Keratinocyte (primary cell): ENCODE measurements around the gene C16orf95. TPM values are rescaled to one million over a fixed set of nuclear protein-coding genes. Genes with fewer than 3 reads are reported as not detected.

Experiments
- DNase-seq: peaks from one replicate; pipeline ENCODE4 v3.0.0-alpha.2; 2011; ENCODE audit warnings: low read depth, missing footprints, low spot score
- FAIRE-seq: peaks from 2 replicates; lab custom pipeline; 2011; peaks lifted over from hg19 to GRCh38; lab: Jason Lieb, UNC
- H2AFZ ChIP-seq: 2 replicates; pipeline ENCODE4 v1.6.0; 2012; ENCODE audit warnings: low read length, control low read depth, inconsistent platforms; ENCODE audit not compliant: control insufficient read depth
- H3K27ac ChIP-seq: 2 replicates; pipeline ENCODE4 v1.5.1; 2011; ENCODE audit warnings: low read length; ENCODE audit not compliant: control insufficient read depth, insufficient read depth
- H3K27me3 ChIP-seq: 3 replicates; pipeline ENCODE4 v1.6.0; 2011; ENCODE audit warnings: low read length; ENCODE audit not compliant: control insufficient read depth, insufficient read depth; ENCODE audit errors: extremely low read depth
- H3K36me3 ChIP-seq, 2 experiments: 2 replicates in 1 of 2; 3 replicates in 1 of 2; pipeline ENCODE4 v1.5.1; 2011; ENCODE audit warnings: low read length in 2 of 2, mild to moderate bottlenecking in 1 of 2; ENCODE audit not compliant: control insufficient read depth in 2 of 2, insufficient read depth in 2 of 2; ENCODE audit errors: extremely low read depth in 1 of 2
- H3K4me1 ChIP-seq: 3 replicates; pipeline ENCODE4 v1.5.1; 2011; ENCODE audit warnings: low read length; ENCODE audit not compliant: control insufficient read depth, insufficient read depth; ENCODE audit errors: extremely low read depth
- H3K4me2 ChIP-seq: 3 replicates; pipeline ENCODE4 v1.6.0; 2011; ENCODE audit warnings: low read depth, low read length; ENCODE audit not compliant: control insufficient read depth, insufficient read depth; ENCODE audit errors: extremely low read depth
- H3K4me3 ChIP-seq, 3 experiments: fragments of 200-600 bp in 1 of 3; sonication (generic) in 1 of 3; 2 replicates in 2 of 3; 3 replicates in 1 of 3; pipeline ENCODE4 v1.5.1; 2011 to 2016; ENCODE audit warnings: low read length in 3 of 3, mild to moderate bottlenecking in 3 of 3, control low read depth in 2 of 3, inconsistent platforms in 1 of 3, low read depth in 1 of 3, mixed read lengths in 1 of 3, mixed run types in 1 of 3, moderate library complexity in 1 of 3; ENCODE audit not compliant: control insufficient read depth in 2 of 3, insufficient read depth in 2 of 3; ENCODE audit errors: extremely low read depth in 1 of 3
- H3K79me2 ChIP-seq: 2 replicates; pipeline ENCODE4 v1.6.0; 2012; ENCODE audit warnings: low read length; ENCODE audit not compliant: control insufficient read depth, insufficient read depth
- H3K9ac ChIP-seq: 3 replicates; pipeline ENCODE4 v1.6.0; 2011; ENCODE audit warnings: low read length; ENCODE audit not compliant: control insufficient read depth, insufficient read depth; ENCODE audit errors: extremely low read depth
- H3K9me1 ChIP-seq: 3 replicates; pipeline ENCODE4 v1.6.0; 2011; ENCODE audit warnings: low read length; ENCODE audit not compliant: control insufficient read depth, insufficient read depth; ENCODE audit errors: extremely low read depth
- H3K9me3 ChIP-seq: 2 replicates; pipeline ENCODE4 v1.5.1; 2012; ENCODE audit warnings: low read depth, low read length; ENCODE audit not compliant: control insufficient read depth
- H4K20me1 ChIP-seq: 3 replicates; pipeline ENCODE4 v1.6.0; 2011; ENCODE audit warnings: low read length; ENCODE audit not compliant: control insufficient read depth, insufficient read depth; ENCODE audit errors: extremely low read depth
- CTCF ChIP-seq, 3 experiments: IDR thresholded peaks in 1 of 3; conservative IDR thresholded peaks in 1 of 3; optimal IDR thresholded peaks in 1 of 3; 2 replicates in 2 of 3; 3 replicates in 1 of 3; pipeline versions ENCODE3 to v1.5.1; 2011; ENCODE audit warnings: low read length in 3 of 3, mild to moderate bottlenecking in 3 of 3, moderate library complexity in 2 of 3, control low read depth in 1 of 3, inconsistent platforms in 1 of 3; ENCODE audit not compliant: insufficient read depth in 2 of 3; ENCODE audit errors: extremely low read depth in 1 of 3
- EZH2 ChIP-seq: IDR thresholded peaks from one replicate; pipeline ENCODE4 v1.6.1; 2012; ENCODE audit warnings: inconsistent platforms, mild to moderate bottlenecking, low read length, moderate library complexity
- dilution Hi-C: fragments of 300-500 bp; cut with MboI; formaldehyde crosslinking; loops from one replicate; pipeline ENCODE4 v1.7.0; 2020; ENCODE audit warnings: low sequenced_read_pairs; ENCODE audit not compliant: extremely low pct_ligation_motif_present
- polyA plus RNA-seq, 5 experiments: library from polyadenylated mRNA; depleted of rRNA in 3 of 5; stranded (reverse) in 3 of 5; stranded (forward) in 1 of 5; unstranded in 1 of 5; fragments of >200 nt; gene quantifications; 1 replicate in 1 of 5; 2 replicates in 3 of 5; 3 replicates in 1 of 5; pipeline versions ENCODE4 v1.2.1 to v1.2.3, GENCODE V29; 2011 to 2012; ENCODE audit warnings: missing spikeins in 2 of 5, low read depth in 1 of 5, low replicate concordance in 1 of 5

The C16orf95 gene
- polyA plus RNA-seq, 1 donor (not counting 4 experiments of a cell fraction or from before 2014, with no cell fraction given): 1.5 TPM

GRCh38 chr16:87310610-87311009 lies 6.6 kb downstream of the C16orf95 start:
- Histone ChIP-seq H3K79me2 (no peaks in the 10 kb centered on the region), H3K9ac (no peak overlapping the region), H3K27ac (no peak overlapping the region), H3K36me3 (no peaks in the 10 kb centered on the region), H4K20me1 (no peaks in the 10 kb centered on the region), H3K9me1 (no peaks in the 10 kb centered on the region), H2AFZ (no peak overlapping the region), H3K4me1 (no peaks in the 10 kb centered on the region), H3K4me3 (no peak overlapping the region), H3K9me3 (no peaks in the 10 kb centered on the region), H3K4me2 (no peak overlapping the region), H3K27me3 (no peaks in the 10 kb centered on the region)
- no peak for TF ChIP-seq CTCF (optimal IDR thresholded peaks at IDR 0.05 in 1 of 3, IDR thresholded peaks at IDR 0.05 in 1 of 3, conservative IDR thresholded peaks at IDR 0.05 in 1 of 3; ENCODE audit: extremely low read depth in 1 of 3, insufficient read depth in 2 of 3, low read length in 3 of 3)
- TF ChIP-seq EZH2: no peak
- dilution Hi-C loops: no loop called here
- DNase-seq (no peak), FAIRE-seq (no peak)

DNA sequence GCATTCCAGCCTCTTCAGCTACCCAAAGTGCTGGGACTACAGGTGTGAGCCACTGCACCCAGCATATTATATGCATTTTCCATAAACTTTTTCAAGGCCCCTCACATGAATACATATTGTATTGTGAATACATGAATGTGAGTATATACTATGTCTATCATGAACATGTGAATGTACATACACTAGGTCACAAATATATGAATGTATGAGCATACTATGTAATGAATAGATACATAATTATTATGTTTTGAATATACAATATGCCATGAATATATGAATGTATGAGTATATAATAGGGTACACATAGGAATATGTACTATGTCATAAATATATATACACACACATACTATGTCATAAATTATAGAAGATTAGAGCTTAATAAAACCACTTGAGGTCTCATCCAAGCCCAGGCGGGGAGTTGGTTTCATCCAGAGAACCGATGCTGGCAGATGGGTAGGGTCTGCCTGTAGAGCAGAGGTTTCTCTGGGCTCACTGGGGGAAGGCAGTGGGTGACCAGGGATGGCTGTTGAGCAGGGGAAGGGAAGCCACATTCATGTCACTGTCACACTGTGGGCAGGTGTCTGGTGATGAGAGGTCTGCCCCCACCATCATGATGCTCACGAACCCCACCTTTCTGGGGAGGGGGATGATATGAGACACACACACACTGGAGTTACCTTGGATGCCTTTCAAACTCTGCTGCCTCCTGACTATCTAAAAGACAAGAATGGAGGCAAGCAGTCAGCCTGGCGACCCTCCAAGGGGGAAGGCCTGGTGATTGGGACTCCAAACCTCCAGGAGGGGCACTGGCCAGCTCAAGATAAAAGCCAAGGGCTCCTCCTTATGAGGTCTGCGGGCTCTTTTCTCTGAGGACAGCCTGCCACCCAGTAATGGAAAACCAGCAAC lies 7.3 kb downstream of the C16orf95 start:
- no peak overlapping the region for H3K27ac ChIP-seq
- dilution Hi-C loops: no loop called here
- DNase-seq: no peak
- FAIRE-seq: no peak
- no peak overlapping the region for H2AFZ ChIP-seq
- H3K4me1 ChIP-seq: no peaks in the 10 kb centered on the region
- H4K20me1 ChIP-seq: no peaks in the 10 kb centered on the region
- TF ChIP-seq EZH2: no peak
- no peak for TF ChIP-seq CTCF (optimal IDR thresholded peaks at IDR 0.05 in 1 of 3, IDR thresholded peaks at IDR 0.05 in 1 of 3, conservative IDR thresholded peaks at IDR 0.05 in 1 of 3; ENCODE audit: extremely low read depth in 1 of 3, insufficient read depth in 2 of 3, low read length in 3 of 3)
- no peaks in the 10 kb centered on the region for H3K27me3 ChIP-seq
- H3K4me2 ChIP-seq: no peak overlapping the region
- H3K9me1 ChIP-seq: no peaks in the 10 kb centered on the region
- no peaks in the 10 kb centered on the region for H3K36me3 ChIP-seq
- H3K9ac ChIP-seq: no peak overlapping the region
- no peaks in the 10 kb centered on the region for H3K79me2 ChIP-seq
- no peak overlapping the region for H3K4me3 ChIP-seq
- no peaks in the 10 kb centered on the region for H3K9me3 ChIP-seq
